Measurements from ENCODE around the gene FGD4.
A peak's percentile ranks its signal among the peaks of the same experiment; 100 is the strongest.

Gene FGD4

GRCh38 chr12:32598688-32599087 lies 199.3 kb downstream of the FGD4 start:
- no peak for DNase-seq (ENCODE audit: extremely low read depth in 1 of 2, low read depth in 1 of 2)

DNA sequence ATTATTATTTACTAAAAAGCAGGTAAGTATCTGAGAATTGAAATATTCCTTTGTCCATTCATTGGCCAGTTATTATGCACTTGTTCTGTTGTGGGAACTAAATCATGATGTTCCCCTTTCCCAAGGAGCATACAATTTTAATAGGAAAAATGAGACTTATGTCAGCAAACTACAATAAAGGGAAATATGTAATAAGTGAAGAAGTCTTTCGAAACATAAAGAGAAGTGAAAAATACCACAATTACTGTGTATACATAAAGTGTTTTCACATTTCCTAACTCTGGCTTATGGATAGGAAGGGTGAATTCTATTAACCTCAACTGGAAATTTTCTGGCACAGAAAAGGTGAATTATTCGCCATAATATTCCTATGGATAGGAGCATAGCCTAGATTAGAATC lies 201.3 kb downstream of the FGD4 start:
- no peak for DNase-seq (ENCODE audit: extremely low read depth in 1 of 2, low read depth in 1 of 2)

GRCh38 chr12:32603071-32603470 lies 203.7 kb downstream of the FGD4 start:
- DNase-seq (ENCODE audit: extremely low read depth in 1 of 2, low read depth in 1 of 2) = no peak

GRCh38 chr12:32603858-32604257 lies 204.5 kb downstream of the FGD4 start:
- DNase-seq (ENCODE audit: extremely low read depth in 1 of 2, low read depth in 1 of 2) = peak in 1 of 2 donors; percentile 11

- DNase-seq (ENCODE audit: extremely low read depth in 1 of 2, low read depth in 1 of 2) = no peak
These were observed 205.2 kb downstream of the FGD4 start for GRCh38 chr12:32604565-32604964.

DNA sequence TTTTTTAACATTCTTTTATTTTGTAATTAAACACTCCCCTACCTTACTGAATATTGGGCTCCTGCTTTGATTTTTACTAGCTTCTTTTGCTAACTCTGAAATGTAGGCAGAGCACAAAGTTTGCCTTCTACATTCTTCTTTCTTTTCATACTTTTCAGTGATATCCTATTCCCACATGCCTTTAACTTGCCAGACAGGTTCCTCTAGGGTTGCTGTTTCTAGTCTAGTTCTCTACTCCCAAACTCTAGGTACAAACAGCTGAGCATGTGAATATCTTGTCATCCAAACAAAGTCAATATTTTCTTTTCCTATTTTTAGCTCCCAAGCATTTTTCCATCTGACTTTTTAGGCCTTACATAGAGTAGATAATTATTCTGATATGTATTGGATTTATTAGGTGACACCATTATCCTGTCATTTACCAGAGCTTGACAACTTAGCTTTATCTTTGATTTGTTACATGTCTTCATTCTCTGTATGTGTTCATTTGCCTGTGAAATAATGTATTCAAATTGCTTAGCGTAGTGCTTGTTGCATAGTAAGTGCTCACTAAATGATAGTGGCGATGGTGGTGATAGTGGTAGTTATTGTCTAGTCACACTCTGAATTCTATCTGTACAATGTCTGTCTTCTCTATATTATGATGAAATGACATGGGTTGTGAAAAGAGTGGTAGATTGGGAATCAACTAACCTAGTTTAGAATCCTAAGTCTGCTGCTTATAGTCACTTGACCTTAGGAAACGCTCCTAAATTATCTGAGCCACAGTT lies 206.2 kb downstream of the FGD4 start:
- no peak for DNase-seq (ENCODE audit: extremely low read depth in 1 of 2, low read depth in 1 of 2)

DNA sequence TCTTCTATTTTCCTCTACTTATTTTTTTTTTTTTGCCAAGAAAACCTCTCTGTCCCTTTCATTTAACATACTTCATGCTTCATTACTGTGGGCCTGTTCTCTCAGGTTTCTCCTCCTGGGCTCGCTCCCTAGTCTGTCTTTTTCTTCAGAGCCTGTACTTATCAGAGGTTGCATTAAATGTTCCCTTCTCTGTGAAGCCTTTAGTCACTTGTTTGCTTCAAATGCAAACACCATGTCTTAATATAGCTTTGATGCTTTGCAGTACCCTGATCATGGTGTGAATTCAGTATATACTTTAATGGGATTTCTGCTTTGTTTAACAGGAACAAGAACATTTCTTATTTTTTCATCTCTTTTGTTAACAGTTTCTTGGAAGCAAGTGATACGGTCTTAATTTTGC lies 207.1 kb downstream of the FGD4 start:
- DNase-seq (ENCODE audit: extremely low read depth in 1 of 2, low read depth in 1 of 2) = no peak

DNA sequence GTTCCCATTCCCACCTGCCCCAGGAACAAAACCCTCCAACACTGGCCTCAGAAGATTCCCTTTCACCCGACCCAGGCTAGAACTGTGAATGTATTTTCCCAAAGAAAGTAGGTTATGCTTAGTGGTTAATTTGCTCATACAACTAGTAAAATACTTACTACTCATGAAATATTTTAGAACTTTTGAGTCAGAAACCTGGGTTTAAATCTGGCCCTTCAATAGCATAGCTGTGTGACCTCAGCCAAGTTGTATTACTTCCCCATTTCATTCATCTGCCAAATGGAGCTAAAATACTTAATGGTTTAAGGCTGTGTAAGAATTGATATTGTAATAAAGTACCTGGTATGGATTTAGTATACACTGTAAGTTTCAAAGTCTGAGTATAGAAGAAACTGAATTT lies 210.6 kb downstream of the FGD4 start:
- no peak for DNase-seq (ENCODE audit: extremely low read depth in 1 of 2, low read depth in 1 of 2)

DNA sequence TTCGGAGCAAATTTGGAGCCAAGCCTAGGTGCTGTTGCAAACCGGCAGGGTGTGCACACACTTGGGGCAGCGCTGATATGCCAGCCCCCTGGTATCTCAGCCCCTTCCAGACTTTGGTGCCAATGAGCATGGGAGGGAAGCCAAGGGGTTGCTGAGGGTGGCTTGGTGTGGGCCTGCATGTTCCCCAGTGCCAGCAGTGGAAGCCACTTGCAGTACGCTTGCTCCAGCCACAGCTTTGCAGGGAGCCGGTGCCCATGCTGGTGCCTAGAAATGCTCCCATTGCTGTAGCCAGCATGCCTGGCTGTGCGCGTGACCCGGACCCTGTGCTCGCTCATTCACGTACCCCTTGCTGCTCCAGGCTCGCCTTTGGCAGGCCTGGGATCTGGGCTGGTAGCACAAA lies 212.6 kb downstream of the FGD4 start:
- no peak for DNase-seq (ENCODE audit: extremely low read depth in 1 of 2, low read depth in 1 of 2)

- DNase-seq (ENCODE audit: extremely low read depth in 1 of 2, low read depth in 1 of 2) = no peak
These were observed 213.6 kb downstream of the FGD4 start for GRCh38 chr12:32612658-32613614.

DNA sequence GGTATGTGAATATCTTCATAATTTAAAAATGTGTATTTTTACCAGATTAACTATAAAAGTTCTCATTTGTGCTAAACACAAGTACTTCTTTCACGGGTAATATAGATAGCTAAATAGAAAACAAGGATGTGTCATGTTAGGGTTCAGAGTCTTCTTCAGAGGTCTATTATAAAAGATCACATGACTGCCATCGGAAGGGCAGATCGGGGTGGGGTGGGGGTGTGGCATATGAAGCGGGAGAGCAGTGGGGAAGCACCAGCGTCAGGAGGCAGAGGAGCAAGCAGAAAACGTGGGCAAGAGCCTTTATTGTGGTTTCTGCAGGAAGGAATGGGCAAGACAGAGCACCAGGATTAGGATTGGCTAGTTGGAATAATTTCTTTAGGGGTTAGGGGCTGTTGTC lies 216.1 kb downstream of the FGD4 start:
- no peak for DNase-seq (ENCODE audit: extremely low read depth in 1 of 2, low read depth in 1 of 2)

- no peak for DNase-seq (ENCODE audit: extremely low read depth in 1 of 2, low read depth in 1 of 2)
These were observed 218.2 kb downstream of the FGD4 start for GRCh38 chr12:32617534-32617933.

- DNase-seq (ENCODE audit: extremely low read depth in 1 of 2, low read depth in 1 of 2) = no peak
These were observed 218.8 kb downstream of the FGD4 start for GRCh38 chr12:32618115-32618514.

GRCh38 chr12:32627976-32628375 lies 228.6 kb downstream of the FGD4 start:
- no peak for DNase-seq (ENCODE audit: extremely low read depth in 1 of 2, low read depth in 1 of 2)

- no peak for DNase-seq (ENCODE audit: extremely low read depth in 1 of 2, low read depth in 1 of 2)
These were observed 242.0 kb downstream of the FGD4 start for GRCh38 chr12:32641287-32641901.

DNA sequence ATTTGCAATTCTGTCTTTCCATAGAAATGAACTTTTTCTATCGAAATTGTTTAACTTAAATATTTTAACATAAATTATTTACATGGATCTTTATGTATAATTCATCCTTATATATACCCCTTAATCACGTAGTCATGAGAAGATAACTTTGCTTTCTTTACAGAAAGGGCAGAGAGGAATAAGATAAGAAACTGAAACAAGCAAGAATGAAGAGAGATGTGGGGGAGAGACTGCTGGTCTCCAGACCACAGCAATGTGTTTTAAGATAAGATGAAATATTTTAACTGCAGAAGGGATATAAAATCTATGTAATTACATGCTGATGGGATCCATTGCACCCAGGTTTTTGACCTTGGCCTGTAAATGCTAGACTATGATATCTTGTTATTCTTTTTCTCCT lies 245.1 kb downstream of the FGD4 start:
- DNase-seq (ENCODE audit: extremely low read depth in 1 of 2, low read depth in 1 of 2) = no peak

GRCh38 chr12:32647275-32647674 lies 247.9 kb downstream of the FGD4 start:
- no peak for DNase-seq (ENCODE audit: extremely low read depth in 1 of 2, low read depth in 1 of 2)

DNA sequence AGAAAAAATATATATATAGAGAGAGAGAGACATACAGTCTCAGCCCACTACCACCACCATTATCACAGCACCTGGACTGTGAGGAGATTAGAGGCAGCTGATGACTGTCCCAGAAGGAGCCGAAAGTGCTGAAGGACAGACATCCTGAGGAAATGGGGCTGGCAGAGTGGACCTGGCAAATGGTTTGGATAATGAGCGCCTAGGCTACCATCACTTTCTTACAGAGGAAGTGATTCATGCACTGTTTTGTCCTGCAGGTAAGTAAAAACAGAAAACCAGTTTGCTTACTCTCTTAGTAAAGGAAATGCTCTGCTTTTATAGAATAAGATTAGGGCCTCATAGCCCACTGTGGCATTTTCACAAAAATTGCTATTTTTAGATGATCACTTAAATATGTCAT lies 251.2 kb downstream of the FGD4 start:
- DNase-seq (ENCODE audit: extremely low read depth in 1 of 2, low read depth in 1 of 2) = no peak

DNA sequence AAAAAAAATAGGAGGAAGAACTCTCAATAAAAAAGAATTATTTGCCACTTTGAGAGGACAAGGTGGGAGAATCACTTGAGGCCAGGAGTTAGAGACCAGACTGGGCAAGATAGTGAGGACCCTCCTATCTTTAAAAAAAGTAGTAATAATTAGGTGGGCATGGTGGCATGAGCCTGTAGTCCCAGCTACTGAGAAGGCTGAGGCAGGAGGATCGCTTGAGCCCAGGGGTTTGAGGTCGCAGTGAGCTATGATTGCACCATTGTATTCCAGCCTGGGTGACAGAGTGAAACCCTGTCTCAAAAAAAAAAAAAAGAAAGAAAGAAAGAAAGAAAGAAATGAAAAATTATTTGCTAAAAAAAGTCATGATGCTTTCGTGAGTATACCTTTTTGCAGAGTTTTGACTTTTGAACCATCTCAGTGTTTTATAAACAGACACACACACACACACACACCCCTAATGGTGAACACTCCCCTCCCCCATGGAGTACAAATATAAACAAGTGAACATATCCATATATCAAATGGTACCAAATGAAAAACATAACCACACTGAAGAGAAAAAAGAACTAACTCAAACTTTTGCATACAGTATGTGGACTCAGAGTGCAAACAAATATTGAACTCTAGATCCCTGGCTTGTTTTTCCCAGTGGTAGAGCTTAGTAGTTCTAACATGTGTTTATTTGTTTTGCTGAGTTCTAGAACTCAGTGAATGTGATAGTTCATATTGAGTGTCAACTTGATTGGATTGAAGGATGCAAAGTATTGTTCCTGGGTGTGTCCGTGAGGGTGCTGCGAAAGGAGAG lies 252.0 kb downstream of the FGD4 start:
- DNase-seq (ENCODE audit: extremely low read depth in 1 of 2, low read depth in 1 of 2) = no peak

DNA sequence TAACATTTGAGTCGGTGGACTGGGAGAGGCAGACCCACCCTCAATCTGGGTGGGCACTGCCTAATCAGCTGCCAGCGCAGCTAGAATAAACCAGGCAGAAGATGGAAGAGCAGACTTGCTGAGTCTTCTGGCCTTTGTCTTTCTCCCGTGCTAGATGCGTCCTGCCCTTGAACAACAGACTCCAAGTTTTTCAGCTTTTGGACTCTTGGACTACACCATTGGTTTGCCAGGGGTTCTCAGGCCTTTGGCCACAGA lies 252.5 kb downstream of the FGD4 start:
- no peak for DNase-seq (ENCODE audit: extremely low read depth in 1 of 2, low read depth in 1 of 2)

- DNase-seq (ENCODE audit: extremely low read depth in 1 of 2, low read depth in 1 of 2) = no peak
These were observed 260.6 kb downstream of the FGD4 start for GRCh38 chr12:32659908-32660440.

All from stimulated activated CD8-positive, alpha-beta memory T cell treated with anti-CD3 and anti-CD28 coated beads, Interleukin-7, amount 100 ng/mL, for 48 hours (primary cell).